Measurements from ENCODE around the gene DENND6B. TPM values are rescaled to one million over a fixed set of nuclear protein-coding genes. Genes with fewer than 3 reads are reported as not detected.

Gene DENND6B
- total RNA-seq, 1 experiment from 2014 or later, result 14.3 TPM

DNA sequence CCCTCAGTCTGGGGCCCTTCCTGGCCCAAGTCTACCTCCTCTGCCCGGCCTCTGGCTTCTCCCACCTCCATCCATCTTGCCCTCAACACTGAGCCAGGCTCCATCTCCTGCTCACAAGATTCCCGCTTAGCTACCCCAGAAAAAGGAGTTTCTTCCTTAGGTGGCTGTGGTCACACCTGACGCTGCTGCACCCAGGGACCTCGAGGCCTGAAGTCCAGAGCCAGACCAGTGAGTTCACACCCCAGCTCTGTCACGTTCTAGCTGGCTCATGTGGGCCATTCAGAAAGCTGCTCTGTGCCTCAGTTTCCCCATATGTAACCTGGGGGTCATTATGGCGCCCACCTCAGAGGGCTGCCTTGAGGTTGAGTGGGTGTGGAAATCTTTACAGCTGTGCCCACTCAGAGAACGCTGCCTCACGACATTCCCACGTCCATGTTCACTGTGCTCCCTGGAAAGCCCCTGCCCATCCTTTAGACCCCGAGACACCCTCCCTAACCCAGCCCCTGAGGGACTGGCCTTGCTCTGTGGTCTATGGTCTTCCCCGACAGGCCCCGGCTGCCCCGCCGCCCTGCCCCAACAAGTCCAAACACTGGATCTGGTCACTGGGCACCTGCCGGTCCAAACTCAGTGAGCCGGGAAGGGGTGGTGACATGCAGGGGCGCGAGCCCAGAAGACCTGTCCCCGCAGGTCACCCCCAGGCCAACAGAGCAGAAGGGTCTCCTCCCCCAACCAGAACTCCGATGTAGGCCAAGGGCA lies 29.1 kb downstream of the DENND6B start:
- H4K20me1 ChIP-seq (ENCODE audit: insufficient read depth), result peaks cover 76% of the 10 kb centered on the region
- no peak for TF ChIP-seq EZH2 (IDR thresholded peaks at IDR 0.05; ENCODE audit: low read depth)
- TF ChIP-seq, protein P1, sequence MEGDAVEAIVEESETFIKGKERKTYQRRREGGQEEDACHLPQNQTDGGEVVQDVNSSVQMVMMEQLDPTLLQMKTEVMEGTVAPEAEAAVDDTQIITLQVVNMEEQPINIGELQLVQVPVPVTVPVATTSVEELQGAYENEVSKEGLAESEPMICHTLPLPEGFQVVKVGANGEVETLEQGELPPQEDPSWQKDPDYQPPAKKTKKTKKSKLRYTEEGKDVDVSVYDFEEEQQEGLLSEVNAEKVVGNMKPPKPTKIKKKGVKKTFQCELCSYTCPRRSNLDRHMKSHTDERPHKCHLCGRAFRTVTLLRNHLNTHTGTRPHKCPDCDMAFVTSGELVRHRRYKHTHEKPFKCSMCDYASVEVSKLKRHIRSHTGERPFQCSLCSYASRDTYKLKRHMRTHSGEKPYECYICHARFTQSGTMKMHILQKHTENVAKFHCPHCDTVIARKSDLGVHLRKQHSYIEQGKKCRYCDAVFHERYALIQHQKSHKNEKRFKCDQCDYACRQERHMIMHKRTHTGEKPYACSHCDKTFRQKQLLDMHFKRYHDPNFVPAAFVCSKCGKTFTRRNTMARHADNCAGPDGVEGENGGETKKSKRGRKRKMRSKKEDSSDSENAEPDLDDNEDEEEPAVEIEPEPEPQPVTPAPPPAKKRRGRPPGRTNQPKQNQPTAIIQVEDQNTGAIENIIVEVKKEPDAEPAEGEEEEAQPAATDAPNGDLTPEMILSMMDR (conservative IDR thresholded peaks at IDR 0.05), result no peak

DNA sequence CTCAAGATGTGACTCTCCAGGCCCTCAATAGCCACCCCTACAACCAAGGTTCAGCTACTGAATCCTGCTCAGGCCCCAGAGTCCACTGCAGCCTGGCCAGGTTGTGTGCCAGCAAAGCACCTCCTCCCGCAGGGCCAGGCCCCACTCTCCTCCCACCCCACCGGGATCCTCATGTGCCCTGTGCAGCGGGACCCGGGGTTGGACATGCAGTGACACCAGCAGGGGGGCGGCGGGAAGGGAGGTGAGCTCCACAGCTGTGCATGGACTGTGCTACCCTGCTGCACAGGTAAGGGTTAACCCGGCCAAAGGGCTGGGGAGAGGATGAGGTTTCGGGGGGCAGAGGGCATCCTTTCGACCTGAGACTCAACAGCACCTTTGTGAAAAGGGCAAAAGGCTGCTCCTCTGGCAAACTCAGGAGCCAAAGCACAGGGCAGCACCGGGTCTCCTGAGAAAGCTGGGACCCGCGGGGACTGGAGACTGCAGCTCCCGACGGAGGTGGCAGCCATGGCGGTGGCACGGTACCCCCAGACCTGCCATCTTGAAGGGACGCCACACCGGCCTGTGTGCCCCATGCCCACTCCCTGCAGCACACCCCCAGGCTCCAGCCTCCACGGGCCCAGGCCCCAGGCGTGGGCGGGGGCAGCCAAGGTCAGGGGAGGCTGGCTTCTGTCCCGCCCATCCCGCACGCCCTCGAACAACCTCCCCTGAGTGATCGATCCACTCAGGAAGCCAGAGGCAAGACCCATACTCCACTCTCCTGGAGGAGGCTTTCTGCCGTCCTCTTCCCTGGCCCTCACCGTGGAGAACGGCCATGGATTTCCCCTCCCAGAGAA lies 29.9 kb downstream of the DENND6B start:
- no peak overlapping the region for H3K4me2 ChIP-seq
- H3K27me3 ChIP-seq (ENCODE audit: insufficient read depth, low read depth), result no peaks in the 10 kb centered on the region
- peaks cover 74% of the 10 kb centered on the region for H4K20me1 ChIP-seq (ENCODE audit: insufficient read depth)
- DNase-seq, result no peak
- POLR2A ChIA-PET (ENCODE audit: unreplicated experiment), result no interaction called here
- H3K36me3 ChIP-seq (ENCODE audit: low read depth), result peaks cover 12% of the 10 kb centered on the region; the same call in 1 of the 2 replicates
- H3K4me1 ChIP-seq (replicated peaks; ENCODE audit: insufficient read depth), result peaks cover 74% of the 10 kb centered on the region
- CTCF ChIA-PET, result interaction anchor here (0.7 kb wide), 1 partner anchor 366 kb away, joined by 5 read pairs; no protein-coding TSS in a partner anchor
- no peak overlapping the region for H3K27ac ChIP-seq
- peaks cover 63% of the 10 kb centered on the region for H3F3A ChIP-seq (ENCODE audit: insufficient read depth, low read depth)
- no peaks in the 10 kb centered on the region for H3K9me3 ChIP-seq (ENCODE audit: insufficient read depth, low read depth)
- H3K4me3 ChIP-seq, result no peak overlapping the region
- TF ChIP-seq, protein P1 (conservative IDR thresholded peaks at IDR 0.05), result no peak
- TF ChIP-seq EZH2 (IDR thresholded peaks at IDR 0.05; ENCODE audit: low read depth), result no peak
- no peak overlapping the region for H2AFZ ChIP-seq
- intact Hi-C loops (cut with micrococcal nuclease; ENCODE audit: unreplicated experiment), result no loop called here
- H3K79me2 ChIP-seq (ENCODE audit: low read depth), result peaks cover 85% of the 10 kb centered on the region
- no peaks in the 10 kb centered on the region for H3K9me2 ChIP-seq (ENCODE audit: insufficient read depth)
- BruUV-seq (replicated peaks), result no TSS peak

More for the DNA sequence above, 29.1 kb downstream of the DENND6B start:
- DNase-seq, result no peak
- ChIA-PET POLR2A (ENCODE audit: unreplicated experiment) (no interaction called here), CTCF (no interaction called here)
- no peak overlapping the region for H3K4me2 ChIP-seq
- peaks cover 63% of the 10 kb centered on the region for H3F3A ChIP-seq (ENCODE audit: insufficient read depth, low read depth)
- no peaks in the 10 kb centered on the region for H3K27me3 ChIP-seq (ENCODE audit: insufficient read depth, low read depth)
- no peak overlapping the region for H2AFZ ChIP-seq
- peaks cover 15% of the 10 kb centered on the region; the same call in 1 of the 2 replicates for H3K36me3 ChIP-seq (ENCODE audit: low read depth)
- no peak overlapping the region for H3K27ac ChIP-seq
- no peaks in the 10 kb centered on the region for H3K9me3 ChIP-seq (ENCODE audit: insufficient read depth, low read depth)
- intact Hi-C loops (cut with micrococcal nuclease; ENCODE audit: unreplicated experiment), result no loop called here
- BruUV-seq (replicated peaks), result no TSS peak
- peaks cover 85% of the 10 kb centered on the region for H3K79me2 ChIP-seq (ENCODE audit: low read depth)
- no peak overlapping the region for H3K4me3 ChIP-seq
- peaks cover 74% of the 10 kb centered on the region for H3K4me1 ChIP-seq (replicated peaks; ENCODE audit: insufficient read depth)
- H3K9me2 ChIP-seq (ENCODE audit: insufficient read depth), result no peaks in the 10 kb centered on the region

DNA sequence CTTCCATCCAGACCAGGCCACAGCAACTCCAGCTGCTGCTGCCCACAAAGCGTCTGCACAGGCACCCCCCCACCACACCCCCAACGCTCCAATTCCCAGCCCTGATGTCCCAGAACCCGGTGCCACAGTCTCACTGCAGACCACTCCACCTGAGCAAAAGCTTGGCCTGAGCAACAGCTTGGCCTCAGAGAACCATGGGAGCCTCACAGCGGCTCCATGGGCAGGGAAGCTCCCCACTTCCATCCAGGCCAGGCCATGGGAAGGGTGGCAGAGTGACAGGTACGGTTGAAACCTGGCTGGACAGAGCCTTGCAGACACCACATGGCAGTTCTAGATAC lies 32.5 kb downstream of the DENND6B start:
- H3K4me3 ChIP-seq, result peak overlapping the region; percentile 54
- intact Hi-C loops (cut with micrococcal nuclease; ENCODE audit: unreplicated experiment), result no loop called here
- peaks cover 91% of the 10 kb centered on the region for H3K79me2 ChIP-seq (ENCODE audit: low read depth)
- DNase-seq, result no peak
- no TSS peak for BruUV-seq (replicated peaks)
- H2AFZ ChIP-seq, result no peak overlapping the region
- H3K4me2 ChIP-seq, result peak overlapping the region; percentile 87
- H3K27ac ChIP-seq, result peak overlapping the region; percentile 87
- H3F3A ChIP-seq (ENCODE audit: insufficient read depth, low read depth), result peaks cover 63% of the 10 kb centered on the region
- H3K36me3 ChIP-seq (ENCODE audit: low read depth), result peaks cover 25% of the 10 kb centered on the region; the same call in 1 of the 2 replicates
- ChIA-PET CTCF (interaction anchor here (0.7 to 1.7 kb wide), 2 partner anchors 11 to 47 kb away, joined by 3 to 6 read pairs; no protein-coding TSS in a partner anchor), POLR2A (ENCODE audit: unreplicated experiment) (interaction anchor here (0.6 to 1.8 kb wide), 2 partner anchors 10 to 12 kb away, joined by 9 to 12 read pairs; no protein-coding TSS in a partner anchor)
- peaks cover 81% of the 10 kb centered on the region for H4K20me1 ChIP-seq (ENCODE audit: insufficient read depth)
- H3K27me3 ChIP-seq (ENCODE audit: insufficient read depth, low read depth), result no peaks in the 10 kb centered on the region
- H3K9me2 ChIP-seq (ENCODE audit: insufficient read depth), result no peaks in the 10 kb centered on the region
- no peaks in the 10 kb centered on the region for H3K9me3 ChIP-seq (ENCODE audit: insufficient read depth, low read depth)
- TF ChIP-seq, protein P1 (conservative IDR thresholded peaks at IDR 0.05), result no peak
- TF ChIP-seq EZH2 (IDR thresholded peaks at IDR 0.05; ENCODE audit: low read depth), result no peak
- peaks cover 61% of the 10 kb centered on the region for H3K4me1 ChIP-seq (replicated peaks; ENCODE audit: insufficient read depth)
